HFF-Myc (cell line): ENCODE results near the gene EFNA1.

Source experiments
- DNase-seq: peaks from one replicate; pipeline ENCODE4 v3.0.0-alpha.2; 2011; ENCODE audit warnings: low read depth; ENCODE audit errors: extremely low read depth
- H3K4me3 ChIP-seq: replicated peaks from 2 replicates; pipeline ENCODE4 v1.5.1; 2011; ENCODE audit warnings: low read depth, mild to moderate bottlenecking, control low read depth, low read length
- TF ChIP-seq, protein P1 (sequence below): IDR thresholded peaks from 2 replicates; pipeline ENCODE4 v1.5.1; 2012; ENCODE audit warnings: mild to moderate bottlenecking, low read depth, low read length, control low read depth; ENCODE audit errors: missing control alignments

The EFNA1 gene

DNA sequence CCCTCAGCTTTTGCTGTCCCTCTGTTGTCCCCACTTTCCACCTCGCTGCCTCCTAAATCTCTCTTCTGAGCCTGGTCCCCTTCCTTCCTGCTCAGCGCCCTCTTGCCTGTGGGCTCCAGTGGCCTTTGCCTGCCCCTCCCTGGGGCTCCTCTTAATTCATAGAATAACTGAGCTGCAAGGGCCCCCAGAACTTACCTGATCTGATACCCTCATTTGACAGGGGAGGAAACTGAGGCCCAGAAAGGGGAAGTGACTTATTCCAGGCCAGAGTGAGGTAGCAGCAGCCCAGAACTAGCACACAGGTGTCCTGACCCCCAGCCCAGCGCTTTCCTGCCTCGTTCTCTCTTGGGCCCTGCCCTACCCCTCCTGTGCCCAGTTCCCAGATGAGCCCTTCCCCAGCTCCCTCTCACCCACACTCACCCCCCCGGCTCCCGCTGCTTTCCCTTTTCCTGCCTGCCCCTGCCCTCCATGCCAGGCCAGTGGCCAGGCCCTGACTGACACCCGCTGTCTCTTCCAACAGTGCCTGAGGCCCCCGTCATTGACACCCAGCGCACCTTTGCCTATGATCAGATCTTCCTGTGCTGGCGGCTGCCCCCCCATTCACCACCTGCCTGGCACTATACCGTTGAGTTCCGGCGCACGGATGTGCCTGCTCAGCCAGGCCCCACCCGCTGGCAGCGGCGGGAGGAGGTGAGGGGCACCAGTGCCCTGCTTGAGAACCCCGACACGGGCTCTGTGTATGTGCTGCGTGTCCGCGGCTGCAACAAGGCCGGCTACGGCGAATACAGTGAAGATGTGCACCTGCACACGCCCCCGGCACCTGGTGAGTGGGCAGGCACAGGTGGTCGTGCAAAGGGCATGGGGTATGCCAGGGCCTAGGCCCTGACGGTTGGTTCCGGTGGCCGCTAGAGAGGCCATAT lies 51.7 kb downstream of the EFNA1 start:
- H3K4me3 ChIP-seq, result no peak overlapping the region
- TF ChIP-seq, protein P1, sequence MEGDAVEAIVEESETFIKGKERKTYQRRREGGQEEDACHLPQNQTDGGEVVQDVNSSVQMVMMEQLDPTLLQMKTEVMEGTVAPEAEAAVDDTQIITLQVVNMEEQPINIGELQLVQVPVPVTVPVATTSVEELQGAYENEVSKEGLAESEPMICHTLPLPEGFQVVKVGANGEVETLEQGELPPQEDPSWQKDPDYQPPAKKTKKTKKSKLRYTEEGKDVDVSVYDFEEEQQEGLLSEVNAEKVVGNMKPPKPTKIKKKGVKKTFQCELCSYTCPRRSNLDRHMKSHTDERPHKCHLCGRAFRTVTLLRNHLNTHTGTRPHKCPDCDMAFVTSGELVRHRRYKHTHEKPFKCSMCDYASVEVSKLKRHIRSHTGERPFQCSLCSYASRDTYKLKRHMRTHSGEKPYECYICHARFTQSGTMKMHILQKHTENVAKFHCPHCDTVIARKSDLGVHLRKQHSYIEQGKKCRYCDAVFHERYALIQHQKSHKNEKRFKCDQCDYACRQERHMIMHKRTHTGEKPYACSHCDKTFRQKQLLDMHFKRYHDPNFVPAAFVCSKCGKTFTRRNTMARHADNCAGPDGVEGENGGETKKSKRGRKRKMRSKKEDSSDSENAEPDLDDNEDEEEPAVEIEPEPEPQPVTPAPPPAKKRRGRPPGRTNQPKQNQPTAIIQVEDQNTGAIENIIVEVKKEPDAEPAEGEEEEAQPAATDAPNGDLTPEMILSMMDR, result no peak
- no peak for DNase-seq

DNA sequence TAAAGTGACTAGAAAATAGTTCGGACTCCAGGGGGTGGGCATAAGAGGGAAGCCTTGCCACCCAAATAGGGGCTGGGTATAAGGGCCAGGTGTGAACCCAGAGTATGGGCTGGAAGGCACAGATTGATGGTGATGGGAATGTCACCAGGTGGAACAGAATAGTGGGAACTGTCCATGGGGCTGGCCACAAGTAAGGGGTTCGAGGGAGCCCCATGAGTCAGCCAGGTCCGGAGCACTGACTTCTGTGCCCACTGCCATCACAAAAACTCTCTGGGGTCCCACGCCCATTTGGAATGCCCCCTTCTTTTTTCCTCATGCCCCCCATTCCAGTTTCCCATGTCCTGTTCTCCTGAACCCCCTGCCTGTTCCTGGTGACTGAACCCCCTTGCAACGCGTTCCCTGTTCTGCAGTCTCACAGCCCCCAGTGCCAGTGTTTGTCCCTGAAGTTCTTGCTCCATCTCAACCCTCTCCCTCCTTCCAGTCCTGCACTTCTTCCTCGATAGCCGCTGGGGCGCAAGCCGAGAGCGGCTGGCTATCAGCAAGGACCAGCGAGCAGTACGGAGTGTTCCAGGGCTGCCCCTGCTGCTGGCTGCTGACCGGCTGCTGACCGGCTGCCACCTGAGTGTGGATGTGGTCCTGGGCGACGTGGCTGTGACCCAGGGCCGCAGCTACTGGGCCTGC lies 53.8 kb downstream of the EFNA1 start:
- TF ChIP-seq, protein P1, result no peak
- no peak overlapping the region for H3K4me3 ChIP-seq
- no peak for DNase-seq

DNA sequence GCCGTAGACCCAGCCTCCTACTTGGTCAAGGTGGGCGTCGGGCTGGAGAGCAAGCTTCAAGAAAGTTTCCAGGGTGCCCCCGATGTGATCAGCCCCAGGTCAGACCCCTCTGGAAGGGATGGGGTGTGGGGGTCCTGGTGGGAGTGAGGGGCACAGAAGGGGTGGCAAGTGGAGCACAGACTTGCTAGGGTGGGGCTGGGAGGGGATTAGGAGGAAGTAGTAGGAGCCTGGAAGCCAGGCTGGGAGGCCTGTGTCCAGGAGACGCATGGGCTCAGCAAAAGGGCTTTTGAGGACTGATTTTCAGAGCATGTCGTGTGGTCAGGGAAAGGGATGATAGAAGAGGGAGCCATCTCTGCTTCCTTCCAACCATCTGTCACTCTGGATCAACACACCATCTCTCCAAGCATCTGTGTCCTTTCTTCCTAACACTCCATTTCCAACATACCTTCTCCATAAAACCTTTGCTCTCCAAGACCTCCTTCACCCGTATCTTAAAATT lies 54.4 kb downstream of the EFNA1 start:
- TF ChIP-seq, protein P1, result no peak
- no peak for DNase-seq

DNA sequence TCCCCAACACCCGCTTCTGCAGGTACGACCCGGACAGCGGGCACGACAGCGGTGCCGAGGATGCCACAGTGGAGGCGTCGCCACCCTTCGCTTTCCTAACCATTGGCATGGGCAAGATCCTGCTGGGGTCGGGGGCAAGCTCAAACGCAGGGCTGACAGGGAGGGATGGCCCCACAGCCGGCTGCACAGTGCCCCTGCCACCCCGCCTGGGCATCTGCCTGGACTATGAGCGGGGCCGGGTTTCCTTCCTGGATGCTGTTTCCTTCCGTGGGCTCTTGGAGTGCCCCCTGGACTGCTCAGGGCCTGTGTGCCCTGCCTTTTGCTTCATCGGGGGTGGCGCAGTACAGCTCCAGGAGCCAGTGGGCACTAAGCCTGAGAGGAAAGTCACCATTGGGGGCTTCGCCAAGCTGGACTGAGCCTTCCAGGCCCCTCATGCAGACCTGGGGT lies 56.1 kb downstream of the EFNA1 start:
- TF ChIP-seq, protein P1, result no peak
- DNase-seq, result no peak
- H3K4me3 ChIP-seq, result no peak overlapping the region

More for the DNA sequence above, 54.4 kb downstream of the EFNA1 start:
- no peak overlapping the region for H3K4me3 ChIP-seq

DNA sequence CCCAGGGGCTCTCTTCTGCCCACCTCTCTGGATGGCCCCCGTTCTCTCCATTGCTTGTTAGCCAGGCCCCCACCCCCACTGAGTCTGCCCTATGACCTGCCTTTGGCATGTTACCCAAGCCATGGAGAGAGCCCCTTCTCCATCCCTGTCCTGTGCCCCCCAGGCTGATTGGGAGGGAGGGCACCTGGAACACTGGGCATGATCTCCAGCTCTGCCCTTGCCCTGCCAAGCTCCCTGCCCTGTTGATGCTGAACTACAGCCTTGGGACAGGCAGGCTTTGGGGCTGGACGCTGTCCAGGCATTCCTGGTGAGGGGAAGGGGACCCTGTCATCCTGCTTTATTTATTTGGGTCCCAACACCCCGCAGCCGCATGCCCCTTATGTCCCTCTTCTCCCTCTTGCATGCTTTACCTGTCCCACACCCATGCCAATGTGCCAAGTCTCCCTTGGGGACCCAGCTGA lies 56.7 kb downstream of the EFNA1 start:
- TF ChIP-seq, protein P1, result no peak
- DNase-seq, result no peak
- H3K4me3 ChIP-seq, result no peak overlapping the region
